Measurements from ENCODE around the gene IL13RA2.

The IL13RA2 gene

DNA sequence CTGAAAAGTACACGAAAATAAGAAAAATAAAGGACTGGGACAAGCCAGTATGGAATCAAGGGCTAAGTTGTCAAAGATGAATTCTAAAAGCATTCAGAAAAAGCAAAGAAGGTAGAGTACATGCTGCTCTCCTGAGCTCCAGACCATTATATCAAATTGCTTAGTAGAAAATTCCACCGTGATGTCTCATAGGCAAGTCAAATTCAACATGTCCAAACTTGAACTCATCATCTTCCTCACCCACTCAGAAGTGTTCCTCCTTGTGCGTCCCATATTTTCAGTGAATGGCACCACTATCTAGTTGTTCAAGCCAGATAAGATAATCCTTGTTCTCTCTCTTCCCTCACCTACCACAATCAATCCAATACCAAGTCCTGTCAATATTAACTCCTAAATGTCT is 37.5 kb upstream of the IL13RA2 start:
- no peak for DNase-seq
- Histone ChIP-seq H3K27me3 (ENCODE audit: control insufficient read depth in 1 of 2, insufficient read depth in 1 of 2, low read length in 2 of 2) (peaks cover 0 to 5% of the 10 kb centered on the region in 2 experiments), H3K18ac (ENCODE audit: low read depth in 1 of 2, low read length in 2 of 2) (no peak overlapping the region), H3K9ac (ENCODE audit: low read length) (no peak overlapping the region), H3K36me3 (ENCODE audit: control insufficient read depth in 1 of 2, insufficient read depth in 2 of 2, low read depth in 1 of 2, low read length in 2 of 2) (no peaks in the 10 kb centered on the region), H3K4me2 (ENCODE audit: low read length, poor library complexity, severe bottlenecking) (no peak overlapping the region), H2BK120ac (ENCODE audit: low read depth, low read length) (no peak overlapping the region), H3K23ac (ENCODE audit: low read length in 2 of 2) (no peak overlapping the region), H2BK5ac (ENCODE audit: low read depth, low read length, poor library complexity, severe bottlenecking) (no peak overlapping the region), H3K9me3 (ENCODE audit: control insufficient read depth, low read length) (no peaks in the 10 kb centered on the region), H3K27ac (ENCODE audit: low read length, poor library complexity, severe bottlenecking) (no peak overlapping the region), H2AFZ (ENCODE audit: low read depth, low read length) (no peak overlapping the region), H3K14ac (ENCODE audit: low read length in 2 of 2) (no peak overlapping the region), H4K8ac (ENCODE audit: low read length) (no peak overlapping the region), H2AK5ac (ENCODE audit: low read length, severe bottlenecking) (no peak overlapping the region), H4K91ac (ENCODE audit: low read length) (no peak overlapping the region), H3K4me3 (ENCODE audit: insufficient read depth in 1 of 2, low read depth in 1 of 2, low read length in 2 of 2) (no peak overlapping the region), H3K4me1 (ENCODE audit: control insufficient read depth, insufficient read depth, low read depth, low read length) (no peaks in the 10 kb centered on the region), H2BK12ac (ENCODE audit: low read length in 2 of 2) (no peak overlapping the region), H2BK15ac (ENCODE audit: low read depth, poor library complexity, severe bottlenecking) (no peak overlapping the region), H3K4ac (ENCODE audit: low read depth in 1 of 2, low read length in 2 of 2) (no peak overlapping the region), H3K79me1 (replicated peaks; ENCODE audit: low read length, poor library complexity, severe bottlenecking) (no peaks in the 10 kb centered on the region)
- 90% methylated on average over 3 of the region's 3 CpGs for WGBS

DNA sequence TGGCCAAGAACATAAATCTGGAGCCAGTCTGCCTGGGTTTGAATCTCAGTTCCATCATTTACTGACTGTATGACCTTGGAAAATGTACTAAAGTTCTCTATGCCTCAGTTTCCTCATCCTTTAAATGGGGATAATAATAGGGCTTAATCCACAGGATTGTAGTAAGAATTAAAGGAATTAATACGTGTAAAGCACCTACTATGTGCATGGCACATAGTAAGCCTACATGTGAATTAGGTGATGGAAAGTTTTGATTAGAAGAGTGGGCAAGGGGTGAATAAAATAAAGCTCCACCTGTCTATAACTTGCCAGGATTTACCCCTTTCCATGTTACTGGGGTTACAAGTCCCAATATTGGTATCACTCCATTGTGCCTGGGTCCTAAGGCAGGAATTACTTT is 35.8 kb upstream of the IL13RA2 start:
- H3K79me1 ChIP-seq (replicated peaks; ENCODE audit: low read length, poor library complexity, severe bottlenecking): no peaks in the 10 kb centered on the region
- no peak overlapping the region for H3K27ac ChIP-seq (ENCODE audit: low read length, poor library complexity, severe bottlenecking)
- H3K9ac ChIP-seq (ENCODE audit: low read length): no peak overlapping the region
- H4K91ac ChIP-seq (ENCODE audit: low read length): no peak overlapping the region
- H3K4ac ChIP-seq (ENCODE audit: low read depth in 1 of 2, low read length in 2 of 2): no peak overlapping the region
- H2BK5ac ChIP-seq (ENCODE audit: low read depth, low read length, poor library complexity, severe bottlenecking): no peak overlapping the region
- H3K18ac ChIP-seq (ENCODE audit: low read depth in 1 of 2, low read length in 2 of 2): no peak overlapping the region
- no peak overlapping the region for H2AFZ ChIP-seq (ENCODE audit: low read depth, low read length)
- no peak for DNase-seq
- no peak overlapping the region for H3K14ac ChIP-seq (ENCODE audit: low read length in 2 of 2)
- H4K8ac ChIP-seq (ENCODE audit: low read length): no peak overlapping the region
- no peak overlapping the region for H3K4me3 ChIP-seq (ENCODE audit: insufficient read depth in 1 of 2, low read depth in 1 of 2, low read length in 2 of 2)
- H3K4me1 ChIP-seq (ENCODE audit: control insufficient read depth, insufficient read depth, low read depth, low read length): no peaks in the 10 kb centered on the region
- no peak overlapping the region for H3K4me2 ChIP-seq (ENCODE audit: low read length, poor library complexity, severe bottlenecking)
- 78% methylated on average over 1 of the region's 1 CpG for WGBS
- H2AK5ac ChIP-seq (ENCODE audit: low read length, severe bottlenecking): no peak overlapping the region
- H2BK12ac ChIP-seq (ENCODE audit: low read length in 2 of 2): no peak overlapping the region
- no peaks in the 10 kb centered on the region for H3K36me3 ChIP-seq (ENCODE audit: control insufficient read depth in 1 of 2, insufficient read depth in 2 of 2, low read depth in 1 of 2, low read length in 2 of 2)
- peaks cover 0 to 8% of the 10 kb centered on the region in 2 experiments for H3K27me3 ChIP-seq (ENCODE audit: control insufficient read depth in 1 of 2, insufficient read depth in 1 of 2, low read length in 2 of 2)
- H3K23ac ChIP-seq (ENCODE audit: low read length in 2 of 2): no peak overlapping the region
- no peak overlapping the region for H2BK120ac ChIP-seq (ENCODE audit: low read depth, low read length)
- no peak overlapping the region for H2BK15ac ChIP-seq (ENCODE audit: low read depth, poor library complexity, severe bottlenecking)
- no peaks in the 10 kb centered on the region for H3K9me3 ChIP-seq (ENCODE audit: control insufficient read depth, low read length)

DNA sequence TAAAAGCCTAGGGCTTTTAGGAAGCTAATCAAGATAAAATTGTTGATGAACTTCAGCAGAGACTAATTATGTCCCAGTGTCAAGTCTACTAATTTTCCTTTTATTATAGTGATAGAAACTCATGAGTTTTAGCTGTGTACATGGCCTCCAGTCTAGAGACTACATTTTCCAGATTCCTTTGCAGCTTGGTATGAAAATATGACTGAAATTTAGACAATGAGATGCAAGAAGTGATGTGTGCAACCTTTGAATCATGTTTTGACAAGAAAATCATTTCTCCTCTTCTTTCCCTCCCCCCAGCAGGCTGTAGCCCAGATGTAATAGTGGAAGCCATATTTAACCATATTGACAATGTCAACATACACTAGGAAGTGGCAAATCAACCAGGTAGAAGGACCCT is 30.3 kb upstream of the IL13RA2 start:
- Histone ChIP-seq H3K4me2 (ENCODE audit: low read length, poor library complexity, severe bottlenecking) (no peak overlapping the region), H2BK5ac (ENCODE audit: low read depth, low read length, poor library complexity, severe bottlenecking) (no peak overlapping the region), H2AK5ac (ENCODE audit: low read length, severe bottlenecking) (no peak overlapping the region), H3K9me3 (ENCODE audit: control insufficient read depth, low read length) (no peaks in the 10 kb centered on the region), H4K8ac (ENCODE audit: low read length) (no peak overlapping the region), H3K79me1 (replicated peaks; ENCODE audit: low read length, poor library complexity, severe bottlenecking) (no peaks in the 10 kb centered on the region), H3K4ac (ENCODE audit: low read depth in 1 of 2, low read length in 2 of 2) (no peak overlapping the region), H3K4me1 (ENCODE audit: control insufficient read depth, insufficient read depth, low read depth, low read length) (no peaks in the 10 kb centered on the region), H2BK120ac (ENCODE audit: low read depth, low read length) (no peak overlapping the region), H3K14ac (ENCODE audit: low read length in 2 of 2) (no peak overlapping the region), H3K23ac (ENCODE audit: low read length in 2 of 2) (no peak overlapping the region), H3K36me3 (ENCODE audit: control insufficient read depth in 1 of 2, insufficient read depth in 2 of 2, low read depth in 1 of 2, low read length in 2 of 2) (no peaks in the 10 kb centered on the region), H2BK15ac (ENCODE audit: low read depth, poor library complexity, severe bottlenecking) (no peak overlapping the region), H3K9ac (ENCODE audit: low read length) (peak overlapping the region; percentile 48), H4K91ac (ENCODE audit: low read length) (no peak overlapping the region), H3K18ac (ENCODE audit: low read depth in 1 of 2, low read length in 2 of 2) (no peak overlapping the region), H3K4me3 (ENCODE audit: insufficient read depth in 1 of 2, low read depth in 1 of 2, low read length in 2 of 2) (no peak overlapping the region), H3K27me3 (ENCODE audit: control insufficient read depth in 1 of 2, insufficient read depth in 1 of 2, low read length in 2 of 2) (peaks cover 0 to 14% of the 10 kb centered on the region in 2 experiments), H2BK12ac (ENCODE audit: low read length in 2 of 2) (no peak overlapping the region), H2AFZ (ENCODE audit: low read depth, low read length) (no peak overlapping the region), H3K27ac (ENCODE audit: low read length, poor library complexity, severe bottlenecking) (peak overlapping the region; percentile 74)
- no peak for DNase-seq

DNA sequence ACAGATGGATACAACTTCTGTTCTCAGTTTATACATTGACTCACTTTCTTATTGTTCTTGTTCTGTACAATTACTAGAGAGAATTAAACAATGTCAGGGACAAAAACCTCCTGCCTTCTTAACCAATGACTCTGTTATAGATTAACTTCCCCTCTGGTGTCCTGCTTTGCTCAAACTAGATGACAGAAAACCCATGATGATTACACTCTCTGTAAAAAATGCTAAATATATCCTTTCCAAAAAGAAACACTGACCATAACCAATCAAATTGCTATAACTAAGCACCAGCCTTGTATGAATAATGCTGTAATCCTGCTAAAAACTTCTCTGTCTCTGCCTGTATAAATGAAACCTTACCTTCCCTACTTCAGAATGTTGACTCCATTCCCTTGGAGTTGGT is 29.8 kb upstream of the IL13RA2 start:
- no peak overlapping the region for H2AFZ ChIP-seq (ENCODE audit: low read depth, low read length)
- no peaks in the 10 kb centered on the region for H3K4me1 ChIP-seq (ENCODE audit: control insufficient read depth, insufficient read depth, low read depth, low read length)
- H3K18ac ChIP-seq (ENCODE audit: low read depth in 1 of 2, low read length in 2 of 2): no peak overlapping the region
- no peak overlapping the region for H3K4me2 ChIP-seq (ENCODE audit: low read length, poor library complexity, severe bottlenecking)
- no peak overlapping the region for H3K4ac ChIP-seq (ENCODE audit: low read depth in 1 of 2, low read length in 2 of 2)
- H3K14ac ChIP-seq (ENCODE audit: low read length in 2 of 2): no peak overlapping the region
- no peak overlapping the region for H2BK12ac ChIP-seq (ENCODE audit: low read length in 2 of 2)
- peak overlapping the region; percentile 65 for H3K9ac ChIP-seq (ENCODE audit: low read length)
- H2BK120ac ChIP-seq (ENCODE audit: low read depth, low read length): no peak overlapping the region
- H3K27ac ChIP-seq (ENCODE audit: low read length, poor library complexity, severe bottlenecking): peak overlapping the region; percentile 82
- peak; percentile 8 for DNase-seq
- H3K23ac ChIP-seq (ENCODE audit: low read length in 2 of 2): no peak overlapping the region
- H4K8ac ChIP-seq (ENCODE audit: low read length): no peak overlapping the region
- H2BK5ac ChIP-seq (ENCODE audit: low read depth, low read length, poor library complexity, severe bottlenecking): no peak overlapping the region
- no peak overlapping the region for H3K4me3 ChIP-seq (ENCODE audit: insufficient read depth in 1 of 2, low read depth in 1 of 2, low read length in 2 of 2)
- H3K9me3 ChIP-seq (ENCODE audit: control insufficient read depth, low read length): no peaks in the 10 kb centered on the region
- no peak overlapping the region for H4K91ac ChIP-seq (ENCODE audit: low read length)
- H3K27me3 ChIP-seq (ENCODE audit: control insufficient read depth in 1 of 2, insufficient read depth in 1 of 2, low read length in 2 of 2): peaks cover 0 to 14% of the 10 kb centered on the region in 2 experiments
- H3K36me3 ChIP-seq (ENCODE audit: control insufficient read depth in 1 of 2, insufficient read depth in 2 of 2, low read depth in 1 of 2, low read length in 2 of 2): no peaks in the 10 kb centered on the region
- no peak overlapping the region for H2AK5ac ChIP-seq (ENCODE audit: low read length, severe bottlenecking)
- no peak overlapping the region for H2BK15ac ChIP-seq (ENCODE audit: low read depth, poor library complexity, severe bottlenecking)
- no peaks in the 10 kb centered on the region for H3K79me1 ChIP-seq (replicated peaks; ENCODE audit: low read length, poor library complexity, severe bottlenecking)

All from mesenchymal stem cell (in vitro differentiated cells and primary cell).